ENCODE data around the gene PTPRN.
A peak's percentile ranks its signal among the peaks of the same experiment; 100 is the strongest.
"Not testable (repeated sequence)": the region's sequence is repeated elsewhere in the genome, so short reads cannot be mapped to it uniquely, and the experiment has no call there.

PTPRN gene

GRCh38 chr2:219271021-219271420 is 38.2 kb downstream of the PTPRN start:
- no peak for DNase-seq (ENCODE audit: low read depth in 3 of 3, low spot score in 1 of 3)

GRCh38 chr2:219270055-219270372 is 39.2 kb downstream of the PTPRN start:
- DNase-seq (ENCODE audit: low read depth in 3 of 3, low spot score in 1 of 3): no peak

- DNase-seq (ENCODE audit: low read depth in 3 of 3, low spot score in 1 of 3): no peak
Measured at GRCh38 chr2:219269362-219270054, 39.7 kb downstream of the PTPRN start.

GRCh38 chr2:219268294-219268693 is 40.9 kb downstream of the PTPRN start:
- DNase-seq (ENCODE audit: low read depth in 3 of 3, low spot score in 1 of 3): no peak

- DNase-seq (ENCODE audit: low read depth in 3 of 3, low spot score in 1 of 3): no peak
Measured at GRCh38 chr2:219266886-219267285, 42.3 kb downstream of the PTPRN start.

- DNase-seq (ENCODE audit: low read depth in 3 of 3, low spot score in 1 of 3): no peak
Measured at GRCh38 chr2:219266232-219266631, 43.0 kb downstream of the PTPRN start.

GRCh38 chr2:219261024-219261855 is 48.0 kb downstream of the PTPRN start:
- DNase-seq (ENCODE audit: low read depth in 3 of 3, low spot score in 1 of 3): no peak

- DNase-seq (ENCODE audit: low read depth in 3 of 3, low spot score in 1 of 3): not testable (repeated sequence)
Measured at GRCh38 chr2:219258942-219259341, 50.3 kb downstream of the PTPRN start.

- DNase-seq (ENCODE audit: low read depth in 3 of 3, low spot score in 1 of 3): peak in 2 of 3 donors; percentile 12 to 18
Measured at GRCh38 chr2:219254590-219255201, 54.5 kb downstream of the PTPRN start.

- peak; percentile 81 to 89 (median 88) for DNase-seq (ENCODE audit: low read depth in 3 of 3, low spot score in 1 of 3)
Measured at GRCh38 chr2:219253753-219254589, 55.2 kb downstream of the PTPRN start, which contains the start of gene TUBA4A. TUBA4A (minus strand) TSS chr2:219253918; CDS start chr2:219253858, 60 bp downstream.

GRCh38 chr2:219252900-219253752 is 56.1 kb downstream of the PTPRN start, which contains the start of gene TUBA4B:
TUBA4B (plus strand) TSS chr2:219253243; CDS start chr2:219253408, 165 bp downstream.
- DNase-seq (ENCODE audit: low read depth in 3 of 3, low spot score in 1 of 3): no peak

- DNase-seq (ENCODE audit: low read depth in 3 of 3, low spot score in 1 of 3): no peak
Measured at GRCh38 chr2:219252570-219252899, 56.7 kb downstream of the PTPRN start.

GRCh38 chr2:219252084-219252483 is 57.1 kb downstream of the PTPRN start:
- DNase-seq (ENCODE audit: low read depth in 3 of 3, low spot score in 1 of 3): no peak

GRCh38 chr2:219251656-219252055 is 57.5 kb downstream of the PTPRN start:
- DNase-seq (ENCODE audit: low read depth in 3 of 3, low spot score in 1 of 3): no peak

GRCh38 chr2:219250049-219250781 is 59.0 kb downstream of the PTPRN start:
- DNase-seq (ENCODE audit: low read depth in 3 of 3, low spot score in 1 of 3): no peak

- peak in 1 of 3 donors; percentile 24 for DNase-seq (ENCODE audit: low read depth in 3 of 3, low spot score in 1 of 3)
Measured at GRCh38 chr2:219249203-219249980, 59.8 kb downstream of the PTPRN start.

GRCh38 chr2:219248845-219249202 is 60.4 kb downstream of the PTPRN start:
- DNase-seq (ENCODE audit: low read depth in 3 of 3, low spot score in 1 of 3): no peak

- peak in 1 of 3 donors; percentile 33 for DNase-seq (ENCODE audit: low read depth in 3 of 3, low spot score in 1 of 3)
Measured at GRCh38 chr2:219247678-219248642, 61.2 kb downstream of the PTPRN start.
